ENCODE results near the gene DSN1.
"Not testable (repeated sequence)": the region's sequence is repeated elsewhere in the genome, so short reads cannot be mapped to it uniquely, and the experiment has no call there.

The DSN1 gene, protein sequence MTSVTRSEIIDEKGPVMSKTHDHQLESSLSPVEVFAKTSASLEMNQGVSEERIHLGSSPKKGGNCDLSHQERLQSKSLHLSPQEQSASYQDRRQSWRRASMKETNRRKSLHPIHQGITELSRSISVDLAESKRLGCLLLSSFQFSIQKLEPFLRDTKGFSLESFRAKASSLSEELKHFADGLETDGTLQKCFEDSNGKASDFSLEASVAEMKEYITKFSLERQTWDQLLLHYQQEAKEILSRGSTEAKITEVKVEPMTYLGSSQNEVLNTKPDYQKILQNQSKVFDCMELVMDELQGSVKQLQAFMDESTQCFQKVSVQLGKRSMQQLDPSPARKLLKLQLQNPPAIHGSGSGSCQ

DNA sequence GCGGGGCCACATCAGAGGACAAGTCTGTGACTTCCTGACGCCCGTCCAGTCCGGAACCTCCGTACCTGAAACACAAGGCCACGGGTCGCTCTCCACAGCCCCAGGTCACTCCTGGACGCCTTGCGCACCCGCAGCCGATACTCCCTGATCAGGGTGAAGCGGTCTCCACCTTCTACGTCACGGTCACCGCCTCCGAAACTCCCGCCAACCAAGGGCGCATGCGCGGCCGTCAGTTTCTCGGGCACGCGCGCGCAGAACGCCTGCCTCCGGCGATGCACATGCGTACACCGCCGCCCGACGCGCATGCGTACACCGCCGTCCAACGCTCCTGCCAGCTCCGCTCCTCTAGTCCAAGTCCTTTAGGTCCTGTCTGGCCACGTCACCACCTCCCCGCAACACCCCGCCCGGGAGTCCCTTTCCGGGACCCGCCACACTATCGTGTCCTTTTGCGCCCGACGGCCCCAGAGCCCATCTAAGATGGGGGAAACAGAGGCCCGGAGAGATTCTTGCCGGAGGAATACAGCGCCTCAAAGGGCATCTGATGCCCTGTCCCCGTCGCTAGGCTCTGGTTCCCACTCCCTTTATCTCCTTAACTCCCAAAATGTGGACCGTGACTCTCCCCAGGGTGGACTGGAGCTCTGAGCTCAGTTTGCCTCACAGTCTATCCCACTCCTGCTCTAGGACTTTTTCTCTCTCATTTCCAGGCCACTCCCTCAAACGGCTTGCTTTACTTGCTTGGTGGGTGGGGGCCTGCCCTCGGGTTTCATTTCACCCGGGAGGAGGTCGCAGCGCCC lies at the start of gene DSN1:
Gene DSN1, minus strand, starts transcription at position 167 of the 794 bp plus-strand sequence. CDS start 2,305 bp downstream, outside the sequence.
- DNase-seq, result peak; percentile 99

- DNase-seq, result no peak
Measured at GRCh38 chr20:36823121-36823520, 49.6 kb upstream of the DSN1 start.

DNA sequence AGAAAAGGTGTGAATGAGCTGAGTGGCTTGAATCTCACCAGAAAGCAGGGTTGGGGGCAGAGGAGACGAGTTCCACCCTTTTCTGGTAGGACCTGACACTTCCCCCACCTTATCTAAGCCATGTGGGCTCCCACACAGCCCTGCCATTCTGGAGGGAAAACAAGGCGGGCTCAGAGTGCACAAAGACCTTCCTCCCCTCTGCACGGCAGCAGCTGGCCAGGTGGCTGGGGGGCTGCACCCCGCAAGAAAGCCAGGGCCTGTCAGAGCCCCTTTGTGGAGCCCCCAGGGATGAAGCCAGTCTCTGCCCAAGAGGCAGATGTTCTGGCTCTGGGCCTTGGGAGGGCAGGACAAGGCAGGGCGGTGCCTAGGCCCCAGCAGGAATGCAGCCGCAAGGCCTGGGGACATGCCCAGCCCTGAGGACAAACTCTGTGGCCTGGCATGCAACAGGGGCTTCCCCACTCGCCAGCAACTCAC lies 48.4 kb upstream of the DSN1 start:
- no peak for DNase-seq

DNA sequence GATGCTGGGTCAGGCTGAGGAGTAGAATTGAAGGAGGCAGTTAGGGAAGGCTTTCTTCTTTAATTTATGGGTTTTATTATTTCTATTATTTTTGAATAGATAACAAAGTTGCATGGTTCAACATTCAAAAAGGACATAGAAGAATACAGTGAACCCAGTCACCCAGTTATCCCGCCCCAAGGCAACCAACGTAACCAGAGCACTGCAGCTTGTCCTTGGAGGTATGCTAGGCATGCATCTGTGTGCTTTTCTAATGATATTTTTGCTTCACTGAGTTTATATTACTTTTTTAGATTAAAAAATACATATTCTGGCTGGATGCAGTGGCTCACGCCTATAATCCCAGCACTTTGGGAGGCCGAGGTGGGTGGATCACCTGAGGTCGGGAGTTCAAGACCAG lies 47.4 kb upstream of the DSN1 start:
- no peak for DNase-seq

- no peak for DNase-seq
Measured at GRCh38 chr20:36820073-36820472, 46.5 kb upstream of the DSN1 start.

- DNase-seq, result no peak
Measured at GRCh38 chr20:36819659-36820058, 46.1 kb upstream of the DSN1 start.

DNA sequence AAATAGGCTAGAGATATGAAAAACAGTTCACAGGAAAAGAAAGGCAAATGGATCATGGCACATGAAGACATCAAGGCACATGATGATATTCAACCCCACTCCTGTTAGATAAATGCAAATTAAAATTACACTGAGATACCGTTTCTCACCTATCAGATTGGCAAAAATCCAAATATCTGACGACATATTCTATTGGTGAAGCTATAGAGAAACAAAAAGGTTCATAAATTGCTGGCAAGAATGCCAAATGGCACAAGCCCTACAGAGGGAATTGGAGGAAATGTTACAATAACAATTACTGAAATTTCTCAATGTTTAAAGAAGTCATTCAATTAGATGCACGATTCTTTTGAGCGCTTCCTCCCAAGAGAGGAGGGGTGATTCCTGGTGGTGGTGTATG lies 45.3 kb upstream of the DSN1 start:
- no peak for DNase-seq

DNA sequence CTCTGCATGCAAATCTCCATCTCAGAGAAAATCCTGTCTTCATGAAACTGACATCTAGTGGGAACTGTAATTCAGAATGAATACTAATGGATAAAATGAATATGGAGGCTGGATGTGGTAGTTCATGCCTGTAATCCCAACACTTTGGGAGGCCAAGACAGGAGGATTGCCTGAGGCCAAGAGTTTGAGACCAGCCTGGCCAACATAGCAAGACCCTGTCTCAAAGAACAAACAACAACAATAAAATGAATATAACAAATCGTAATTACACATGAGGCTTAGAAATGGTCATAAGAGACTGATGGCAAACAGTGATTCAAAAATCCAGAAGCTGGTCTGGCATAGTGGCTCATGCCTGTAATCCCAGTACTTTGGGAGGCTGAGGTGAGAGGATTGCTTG lies 44.6 kb upstream of the DSN1 start:
- no peak for DNase-seq

DNA sequence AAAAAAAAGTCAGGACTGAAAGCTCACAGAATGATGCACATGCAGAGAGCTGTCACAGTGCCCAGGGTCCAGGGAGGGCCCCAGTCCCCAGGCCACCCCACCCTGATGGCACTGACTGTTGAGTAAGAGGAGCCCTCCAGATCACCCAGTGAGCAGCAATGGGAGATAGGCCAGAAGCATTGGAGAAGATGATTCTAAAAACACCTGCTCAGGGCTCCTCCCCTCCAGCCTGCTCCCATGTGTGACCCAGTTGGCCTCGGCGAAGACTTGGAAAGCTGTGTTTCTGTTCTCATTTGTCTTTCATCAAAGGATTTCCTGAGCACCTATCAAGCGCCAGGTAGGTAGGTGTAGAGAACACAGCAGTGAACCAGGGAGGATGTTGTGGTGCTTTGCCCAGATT lies 43.9 kb upstream of the DSN1 start:
- no peak for DNase-seq

GRCh38 chr20:36815454-36816091 lies 42.0 kb upstream of the DSN1 start:
- DNase-seq, result no peak

GRCh38 chr20:36812594-36813463 lies 39.3 kb upstream of the DSN1 start:
- DNase-seq, result no peak

- peak; percentile 75 for DNase-seq
Measured at GRCh38 chr20:36808317-36809257, 35.0 kb upstream of the DSN1 start.

DNA sequence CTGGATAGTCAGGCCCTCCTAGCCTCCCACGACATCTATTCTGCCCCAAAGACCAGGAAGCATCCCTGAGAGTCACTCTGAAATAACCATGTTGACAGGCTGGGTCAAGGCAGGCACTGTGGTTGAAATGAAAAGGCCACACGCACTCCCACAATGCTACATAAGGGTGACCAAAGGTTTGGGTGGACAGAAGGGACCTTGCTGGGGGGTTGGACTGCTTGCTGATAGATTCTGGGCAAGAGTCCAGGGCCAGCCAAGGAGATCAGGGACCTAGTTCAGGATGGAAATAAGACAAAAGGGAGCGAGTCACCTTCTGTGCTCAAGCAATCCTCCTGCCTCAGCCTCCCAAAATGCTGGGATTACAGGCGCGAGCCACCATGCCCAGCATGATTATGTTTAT lies 32.5 kb upstream of the DSN1 start:
- DNase-seq, result no peak

DNA sequence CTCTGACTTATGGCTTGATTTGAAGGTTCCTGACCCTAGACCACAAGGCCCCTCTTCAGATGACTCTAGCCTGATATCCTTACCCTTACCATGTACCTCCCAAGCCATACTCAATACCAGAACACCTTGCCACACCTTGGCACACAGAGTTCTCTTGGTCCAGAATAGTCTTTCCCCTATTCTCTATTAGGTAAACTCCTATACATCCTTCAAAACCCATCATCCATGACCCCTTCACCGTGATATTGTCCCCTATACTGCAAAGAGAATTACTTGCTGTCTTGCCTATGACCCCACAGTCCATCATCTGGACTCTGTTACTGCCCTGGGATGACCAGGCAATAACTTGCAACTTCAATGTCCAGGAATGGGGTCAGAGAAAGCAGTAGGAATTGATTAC lies 31.8 kb upstream of the DSN1 start:
- DNase-seq, result no peak

- no peak for DNase-seq
Measured at GRCh38 chr20:36804425-36804824, 30.9 kb upstream of the DSN1 start.

DNA sequence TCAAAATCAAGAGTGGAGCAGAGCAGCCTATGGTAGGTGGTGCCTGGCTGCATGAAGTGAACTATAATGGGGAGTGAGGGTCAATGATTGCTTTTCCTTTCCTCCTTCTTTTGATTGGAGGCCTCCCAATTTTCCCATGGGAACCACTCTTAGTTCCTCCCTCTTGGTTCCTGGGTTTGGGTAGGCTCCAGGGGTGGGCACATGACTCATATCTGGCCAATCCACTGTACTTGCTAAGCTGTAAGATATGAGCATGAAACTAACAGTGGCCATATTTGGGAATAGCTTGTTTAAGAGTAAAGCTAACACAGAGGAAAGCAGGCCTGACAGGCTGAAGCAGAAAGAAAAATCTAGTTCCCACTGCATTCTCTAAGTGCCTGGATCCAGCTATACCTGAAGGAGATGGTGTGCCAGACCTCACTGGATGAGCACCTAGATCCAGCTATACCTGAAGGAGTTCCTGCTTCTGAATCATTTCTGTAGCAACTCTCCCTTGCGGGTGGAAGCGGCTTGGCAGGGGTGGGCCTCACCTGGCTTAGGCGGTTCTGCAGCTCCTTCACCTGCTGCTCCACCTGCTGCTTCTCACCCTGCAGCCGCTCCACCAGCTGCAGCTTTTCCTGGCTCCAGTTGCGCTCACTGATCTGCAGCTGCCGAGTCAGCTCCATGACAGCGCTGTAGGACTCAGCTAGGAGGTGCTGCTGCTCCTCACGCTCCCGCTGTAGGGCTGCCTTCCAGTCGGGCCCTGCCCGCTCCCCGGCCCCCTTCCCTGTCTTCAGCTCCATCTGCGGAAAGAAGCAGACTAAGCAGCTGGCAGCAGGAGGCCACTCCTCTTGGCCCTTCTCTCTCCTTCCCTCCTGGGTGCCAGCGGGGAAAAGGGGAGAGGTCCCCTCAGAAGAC lies 29.0 kb upstream of the DSN1 start:
- DNase-seq, result no peak

DNA sequence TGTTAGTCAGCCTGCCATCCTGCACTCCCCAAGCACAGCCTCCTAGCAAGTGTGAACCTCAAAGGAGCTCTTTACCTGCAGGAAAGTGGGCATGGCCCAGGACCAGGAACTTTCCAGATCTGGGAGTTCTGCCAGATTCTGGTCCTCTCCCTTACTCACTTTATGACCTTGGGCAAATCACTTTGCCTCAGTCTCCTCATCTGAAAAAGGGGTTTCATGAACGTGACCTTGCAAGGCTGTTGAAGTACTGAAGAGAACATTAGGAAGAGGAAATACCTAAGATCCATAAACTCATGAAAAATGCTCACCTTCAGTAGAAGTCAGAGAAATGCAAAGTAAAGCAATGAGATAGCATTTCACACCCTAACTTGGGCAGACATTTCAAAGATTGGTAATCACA lies 26.8 kb upstream of the DSN1 start:
- no peak for DNase-seq

DNA sequence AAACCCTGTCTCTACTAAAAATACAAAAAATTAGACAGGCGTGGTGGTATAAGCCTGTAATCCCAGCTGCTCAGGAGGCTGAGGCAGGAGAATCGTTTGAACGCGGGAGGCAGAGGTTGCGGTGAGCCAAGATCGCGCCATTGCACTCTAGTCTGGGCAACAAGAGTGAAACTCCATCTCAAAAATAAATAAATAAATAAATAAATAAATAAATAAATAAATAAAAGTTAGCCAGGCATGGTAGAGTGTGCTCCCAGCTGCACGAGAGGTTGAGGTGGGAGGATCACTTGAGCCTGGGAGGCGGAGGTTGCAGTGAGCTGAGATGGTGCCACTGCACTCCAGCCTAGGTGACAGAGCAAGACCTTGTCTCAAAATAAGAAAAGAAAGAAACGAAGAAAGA lies 25.8 kb upstream of the DSN1 start:
- DNase-seq, result not testable (repeated sequence)

DNA sequence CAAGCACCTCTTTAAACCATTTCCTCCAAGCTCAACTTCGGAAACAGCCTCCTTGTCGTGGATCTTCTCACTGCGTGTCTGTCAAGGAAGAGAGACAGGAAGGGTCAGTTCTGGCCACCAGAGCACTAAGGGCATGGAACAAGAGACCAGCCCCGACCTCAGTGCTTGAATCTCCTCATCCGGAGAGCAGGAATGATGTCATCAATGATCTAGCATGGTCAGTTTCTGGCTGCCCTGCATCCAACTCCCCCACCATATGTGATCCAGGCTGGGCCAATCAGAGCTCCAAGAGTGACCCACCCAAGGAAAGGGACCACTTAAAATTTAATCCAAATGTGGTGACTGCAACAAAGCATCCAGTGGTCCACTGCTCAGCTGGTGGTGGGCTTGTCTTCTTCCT lies 23.3 kb upstream of the DSN1 start:
- DNase-seq, result no peak

DNA sequence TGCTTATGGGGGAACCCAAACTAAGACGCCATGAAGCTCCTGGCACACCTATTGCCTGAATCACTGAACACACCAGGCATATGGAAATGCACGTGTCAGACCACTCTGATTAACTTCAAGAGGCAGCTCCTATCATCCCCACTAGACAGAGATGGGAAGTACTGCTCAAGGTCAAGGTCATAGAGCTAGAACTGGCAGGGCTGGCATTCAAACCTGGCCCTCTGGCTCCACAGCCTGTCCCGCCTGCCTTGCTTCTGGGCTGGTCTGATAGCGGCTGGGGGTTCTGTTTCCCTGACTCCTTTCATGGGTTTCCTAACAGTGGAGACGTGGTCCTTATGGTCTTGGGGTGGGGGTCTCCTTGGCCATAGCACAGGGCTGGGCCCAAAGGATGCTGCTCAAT lies 22.6 kb upstream of the DSN1 start:
- no peak for DNase-seq
